DND-41 (cell line): Measurements from ENCODE around the gene TOR1A.

Experiments
- ATAC-seq: fragments of 200-7000 bp; cut with Tn5 transposase; 3 replicates; pipeline ENCODE4 v1.9.1; 2021; ENCODE audit warnings: low read depth; ENCODE audit not compliant: insufficient read depth
- DNase-seq: peaks from one replicate; pipeline ENCODE4 v3.0.0-alpha.2; 2020
- H2AFZ ChIP-seq: 2 replicates; pipeline ENCODE4 v1.6.0; 2012; ENCODE audit warnings: low read depth, low read length
- H3K27ac ChIP-seq: 2 replicates; pipeline ENCODE4 v1.5.1; 2012; ENCODE audit warnings: low read length, inconsistent platforms
- H3K27me3 ChIP-seq: fragments of 200-600 bp; sonication (generic); 2 replicates; pipeline ENCODE4 v1.6.0; 2012; ENCODE audit warnings: low read length, mild to moderate bottlenecking, inconsistent platforms; ENCODE audit not compliant: insufficient read depth, poor library complexity
- H3K36me3 ChIP-seq: 2 replicates; pipeline ENCODE4 v1.5.1; 2012; ENCODE audit warnings: low read length, inconsistent platforms; ENCODE audit not compliant: insufficient read depth
- H3K4me1 ChIP-seq: 2 replicates; pipeline ENCODE4 v1.5.1; 2012; ENCODE audit warnings: mild to moderate bottlenecking, low read length; ENCODE audit not compliant: insufficient read depth
- H3K4me2 ChIP-seq: 2 replicates; pipeline ENCODE4 v1.6.0; 2012; ENCODE audit warnings: mild to moderate bottlenecking, moderate library complexity, low read length, inconsistent platforms; ENCODE audit not compliant: insufficient read depth
- H3K4me3 ChIP-seq, 2 experiments: fragments of 200-600 bp in 1 of 2; shearing (Covaris generic) in 1 of 2; 2 replicates each; pipeline ENCODE4 v1.5.1; 2012 to 2016; ENCODE audit warnings: inconsistent platforms in 2 of 2, low read length in 2 of 2, mild to moderate bottlenecking in 2 of 2, low read depth in 1 of 2, moderate library complexity in 1 of 2
- H3K79me2 ChIP-seq: 2 replicates; pipeline ENCODE4 v1.6.0; 2012; ENCODE audit warnings: low read length, inconsistent platforms; ENCODE audit not compliant: insufficient read depth
- H3K9ac ChIP-seq: 2 replicates; pipeline ENCODE4 v1.6.0; 2012; ENCODE audit warnings: low read depth, mild to moderate bottlenecking, inconsistent platforms, low read length, moderate library complexity
- H3K9me3 ChIP-seq: 2 replicates; pipeline ENCODE4 v1.5.1; 2012; ENCODE audit warnings: low read length, moderate library complexity, mild to moderate bottlenecking, inconsistent platforms; ENCODE audit not compliant: insufficient read depth, severe bottlenecking
- H4K20me1 ChIP-seq: 2 replicates; pipeline ENCODE4 v1.6.0; 2012; ENCODE audit warnings: low read length; ENCODE audit not compliant: insufficient read depth
- CTCF ChIP-seq: IDR thresholded peaks from 2 replicates; pipeline ENCODE4 v1.5.1; 2012; ENCODE audit warnings: borderline replicate concordance, low read length, moderate library complexity, mild to moderate bottlenecking; ENCODE audit not compliant: poor library complexity, severe bottlenecking; ENCODE audit errors: extremely low read depth
- EZH2 ChIP-seq: IDR thresholded peaks from 3 replicates; pipeline ENCODE4 v1.6.1; 2012; ENCODE audit warnings: borderline replicate concordance, low read depth, mild to moderate bottlenecking, moderate library complexity, low read length, inconsistent platforms; ENCODE audit not compliant: severe bottlenecking

Gene TOR1A

GRCh38 chr9:129849901-129850300 lies 26.0 kb upstream of the TOR1A start:
- no peak overlapping the region for H2AFZ ChIP-seq
- H3K4me3 ChIP-seq, result no peak overlapping the region
- H3K9me3 ChIP-seq, result no peaks in the 10 kb centered on the region
- DNase-seq (no peak), ATAC-seq (no peak)
- peaks cover 16% of the 10 kb centered on the region; the same call in 1 of the 2 replicates for H3K79me2 ChIP-seq
- H3K36me3 ChIP-seq, result peaks cover 37% of the 10 kb centered on the region
- H4K20me1 ChIP-seq, result no peaks in the 10 kb centered on the region
- H3K4me2 ChIP-seq, result no peak overlapping the region
- no peak overlapping the region for H3K9ac ChIP-seq
- TF ChIP-seq CTCF, result no peak
- no peak for TF ChIP-seq EZH2
- no peak overlapping the region for H3K27ac ChIP-seq
- H3K4me1 ChIP-seq, result peaks cover 29% of the 10 kb centered on the region
- no peaks in the 10 kb centered on the region for H3K27me3 ChIP-seq

- ATAC-seq (no peak), DNase-seq (no peak)
- Histone ChIP-seq H3K9me3 (no peaks in the 10 kb centered on the region), H3K4me1 (peaks cover 19% of the 10 kb centered on the region), H3K27ac (no peak overlapping the region), H3K27me3 (no peaks in the 10 kb centered on the region), H2AFZ (no peak overlapping the region), H3K4me3 (no peak overlapping the region), H3K4me2 (no peak overlapping the region), H3K36me3 (peaks cover 37% of the 10 kb centered on the region), H3K9ac (no peak overlapping the region), H4K20me1 (no peaks in the 10 kb centered on the region), H3K79me2 (peaks cover 16% of the 10 kb centered on the region; the same call in 1 of the 2 replicates)
- no peak for TF ChIP-seq EZH2
- TF ChIP-seq CTCF, result no peak
Measured at GRCh38 chr9:129848712-129849441, 24.9 kb upstream of the TOR1A start.

- H4K20me1 ChIP-seq, result no peaks in the 10 kb centered on the region
- H2AFZ ChIP-seq, result no peak overlapping the region
- peaks cover 12% of the 10 kb centered on the region for H3K36me3 ChIP-seq
- no peaks in the 10 kb centered on the region for H3K27me3 ChIP-seq
- no peak overlapping the region for H3K4me2 ChIP-seq
- ATAC-seq (no peak; the same call in 2 of the 3 replicates), DNase-seq (no peak)
- H3K4me3 ChIP-seq, result no peak overlapping the region
- H3K79me2 ChIP-seq, result peaks cover 27% of the 10 kb centered on the region; the same call in 1 of the 2 replicates
- H3K4me1 ChIP-seq, result no peaks in the 10 kb centered on the region
- TF ChIP-seq EZH2, result no peak
- no peak overlapping the region for H3K27ac ChIP-seq
- H3K9me3 ChIP-seq, result no peaks in the 10 kb centered on the region
- H3K9ac ChIP-seq, result no peak overlapping the region
Measured at GRCh38 chr9:129845373-129845772, 21.4 kb upstream of the TOR1A start.

- H3K79me2 ChIP-seq, result peaks cover 50% of the 10 kb centered on the region
- no peak for DNase-seq
- no peak for TF ChIP-seq CTCF
- no peak for TF ChIP-seq EZH2
- H3K4me3 ChIP-seq, result no peak overlapping the region
- no peaks in the 10 kb centered on the region for H3K27me3 ChIP-seq
- H2AFZ ChIP-seq, result no peak overlapping the region
- peaks cover 17% of the 10 kb centered on the region for H3K36me3 ChIP-seq
- no peaks in the 10 kb centered on the region for H3K9me3 ChIP-seq
- peaks cover 16% of the 10 kb centered on the region for H3K4me1 ChIP-seq
- H4K20me1 ChIP-seq, result peaks cover 2% of the 10 kb centered on the region; the same call in 1 of the 2 replicates
- H3K9ac ChIP-seq, result no peak overlapping the region
- ATAC-seq, result no peak
- no peak overlapping the region for H3K4me2 ChIP-seq
- H3K27ac ChIP-seq, result no peak overlapping the region
Measured at GRCh38 chr9:129841071-129841470, 17.1 kb upstream of the TOR1A start.
